Astrocyte (in vitro differentiated cells and primary cell): ENCODE results near the gene URM1. TPM values are rescaled to one million over a fixed set of nuclear protein-coding genes. Genes with fewer than 3 reads are reported as not detected.

Source experiments
- DNase-seq: peaks from one replicate; pipeline ENCODE4 v3.0.0-alpha.2; 2010; ENCODE audit warnings: low read depth
- FAIRE-seq: peaks from 2 replicates; lab custom pipeline; 2011; peaks lifted over from hg19 to GRCh38; lab: Jason Lieb, UNC
- H2AFZ ChIP-seq: 2 replicates; pipeline ENCODE4 v1.6.0; 2012; ENCODE audit warnings: low read depth, low read length, inconsistent platforms
- H3K27ac ChIP-seq: 2 replicates; pipeline ENCODE4 v1.5.1; 2011; ENCODE audit warnings: low read depth, low read length, inconsistent platforms
- H3K27me3 ChIP-seq: 2 replicates; pipeline ENCODE4 v1.6.0; 2011; ENCODE audit warnings: low read length, inconsistent platforms; ENCODE audit not compliant: insufficient read depth
- H3K36me3 ChIP-seq: 2 replicates; pipeline ENCODE4 v1.5.1; 2011; ENCODE audit warnings: low read length, inconsistent platforms; ENCODE audit not compliant: insufficient read depth
- H3K4me1 ChIP-seq: 2 replicates; pipeline ENCODE4 v1.5.1; 2011; ENCODE audit warnings: low read length, inconsistent platforms; ENCODE audit not compliant: insufficient read depth
- H3K4me2 ChIP-seq: 2 replicates; pipeline ENCODE4 v1.6.0; 2012; ENCODE audit warnings: low read length, inconsistent platforms
- H3K4me3 ChIP-seq: 2 replicates; pipeline ENCODE4 v1.5.1; 2011; ENCODE audit warnings: low read depth, mild to moderate bottlenecking, low read length, inconsistent platforms; ENCODE audit not compliant: insufficient read depth
- H3K79me2 ChIP-seq: 2 replicates; pipeline ENCODE4 v1.6.0; 2012; ENCODE audit warnings: mild to moderate bottlenecking, low read length, inconsistent platforms; ENCODE audit not compliant: insufficient read depth
- H3K9ac ChIP-seq: 2 replicates; pipeline ENCODE4 v1.6.0; 2012; ENCODE audit warnings: mild to moderate bottlenecking, low read length, inconsistent platforms
- H3K9me3 ChIP-seq: 2 replicates; pipeline ENCODE4 v1.5.1; 2012; ENCODE audit warnings: low read depth, mild to moderate bottlenecking, low read length, inconsistent platforms; ENCODE audit not compliant: insufficient read depth
- H4K20me1 ChIP-seq: 2 replicates; pipeline ENCODE4 v1.6.0; 2012; ENCODE audit warnings: low read length, inconsistent platforms; ENCODE audit not compliant: insufficient read depth
- H3K27ac Mint-ChIP-seq: one replicate; pipeline ENCODE4 v1.8.0; 2021; ENCODE audit warnings: mild to moderate bottlenecking, mixed read lengths; ENCODE audit not compliant: unreplicated experiment
- H3K27me3 Mint-ChIP-seq: one replicate; pipeline ENCODE4 v1.8.0; 2021; ENCODE audit warnings: low read depth, mixed read lengths; ENCODE audit not compliant: unreplicated experiment
- H3K36me3 Mint-ChIP-seq: one replicate; pipeline ENCODE4 v1.8.0; 2021; ENCODE audit warnings: low read depth, mixed read lengths; ENCODE audit not compliant: unreplicated experiment
- H3K4me1 Mint-ChIP-seq: one replicate; pipeline ENCODE4 v1.8.0; 2021; ENCODE audit warnings: low read depth, mixed read lengths; ENCODE audit not compliant: unreplicated experiment
- H3K4me3 Mint-ChIP-seq: one replicate; pipeline ENCODE4 v1.8.0; 2021; ENCODE audit warnings: mild to moderate bottlenecking, moderate library complexity, mixed read lengths; ENCODE audit not compliant: unreplicated experiment
- H3K9me3 Mint-ChIP-seq: one replicate; pipeline ENCODE4 v1.8.0; 2021; ENCODE audit warnings: mild to moderate bottlenecking, mixed read lengths; ENCODE audit not compliant: unreplicated experiment
- EZH2 ChIP-seq: IDR thresholded peaks from 2 replicates; pipeline ENCODE4 v1.6.1; 2012; ENCODE audit warnings: mild to moderate bottlenecking, low read length, inconsistent platforms; ENCODE audit not compliant: insufficient read depth
- total RNA-seq: library from RNA; stranded (reverse); gene quantifications from 2 replicates; pipeline ENCODE4 v1.2.1, GENCODE V29; 2021
- TF ChIP-seq, protein P1 (sequence below): IDR thresholded peaks from 2 replicates; pipeline ENCODE4 v1.5.1; 2011; ENCODE audit warnings: low read depth, mild to moderate bottlenecking, inconsistent platforms, low read length, moderate library complexity; ENCODE audit not compliant: insufficient read depth

Gene URM1
- total RNA-seq, 1 donor from 2014 or later, result 50.7 TPM

DNA sequence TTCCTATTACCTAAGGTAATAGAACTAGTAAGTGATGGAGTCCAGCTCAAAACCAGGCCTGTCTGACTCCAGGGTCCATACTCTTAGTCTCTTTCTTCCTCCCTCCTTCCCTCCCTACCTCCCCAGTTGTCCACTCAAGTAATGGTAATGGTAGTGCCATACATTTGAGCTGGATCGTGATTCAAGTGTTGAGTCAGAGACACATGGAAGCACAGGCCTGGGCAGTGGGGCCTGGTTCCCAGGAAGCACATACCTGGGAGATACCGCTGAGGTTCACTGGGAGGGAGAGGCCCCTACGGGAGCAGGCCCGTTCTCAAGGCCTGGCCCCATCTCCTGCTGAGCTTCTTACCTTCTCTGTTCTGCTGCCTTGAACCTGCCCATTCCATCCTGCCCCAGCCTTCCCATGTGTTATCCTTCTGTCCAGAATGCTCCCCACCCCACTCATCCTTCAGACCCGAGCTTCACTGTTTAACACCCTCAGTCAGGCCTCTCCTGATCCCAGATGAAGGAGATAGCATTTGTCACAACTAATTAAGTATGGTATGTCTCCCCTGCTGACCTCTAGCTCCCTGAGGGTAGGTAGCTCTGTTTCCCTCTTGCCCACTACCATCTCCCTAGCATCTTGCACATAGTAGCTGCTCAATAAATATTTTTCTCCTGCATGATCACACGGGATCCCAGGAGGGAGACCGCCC, 13.8 kb downstream of the URM1 start:
- Histone ChIP-seq H2AFZ (no peak overlapping the region), H3K4me2 (no peak overlapping the region), H3K36me3 (peaks cover 8% of the 10 kb centered on the region), H3K27me3 (no peaks in the 10 kb centered on the region), H3K4me1 (peaks cover 3% of the 10 kb centered on the region), H3K4me3 (no peak overlapping the region), H3K79me2 (no peaks in the 10 kb centered on the region), H3K9me3 (no peaks in the 10 kb centered on the region), H3K27ac (no peak overlapping the region), H3K9ac (no peak overlapping the region), H4K20me1 (peaks cover 70% of the 10 kb centered on the region)
- H3K9me3 Mint-ChIP-seq, result no peaks in the 10 kb centered on the region
- FAIRE-seq (no peak), DNase-seq (no peak)
- H3K4me1 Mint-ChIP-seq, result no peaks in the 10 kb centered on the region
- no peak overlapping the region for H3K4me3 Mint-ChIP-seq
- TF ChIP-seq, protein P1, sequence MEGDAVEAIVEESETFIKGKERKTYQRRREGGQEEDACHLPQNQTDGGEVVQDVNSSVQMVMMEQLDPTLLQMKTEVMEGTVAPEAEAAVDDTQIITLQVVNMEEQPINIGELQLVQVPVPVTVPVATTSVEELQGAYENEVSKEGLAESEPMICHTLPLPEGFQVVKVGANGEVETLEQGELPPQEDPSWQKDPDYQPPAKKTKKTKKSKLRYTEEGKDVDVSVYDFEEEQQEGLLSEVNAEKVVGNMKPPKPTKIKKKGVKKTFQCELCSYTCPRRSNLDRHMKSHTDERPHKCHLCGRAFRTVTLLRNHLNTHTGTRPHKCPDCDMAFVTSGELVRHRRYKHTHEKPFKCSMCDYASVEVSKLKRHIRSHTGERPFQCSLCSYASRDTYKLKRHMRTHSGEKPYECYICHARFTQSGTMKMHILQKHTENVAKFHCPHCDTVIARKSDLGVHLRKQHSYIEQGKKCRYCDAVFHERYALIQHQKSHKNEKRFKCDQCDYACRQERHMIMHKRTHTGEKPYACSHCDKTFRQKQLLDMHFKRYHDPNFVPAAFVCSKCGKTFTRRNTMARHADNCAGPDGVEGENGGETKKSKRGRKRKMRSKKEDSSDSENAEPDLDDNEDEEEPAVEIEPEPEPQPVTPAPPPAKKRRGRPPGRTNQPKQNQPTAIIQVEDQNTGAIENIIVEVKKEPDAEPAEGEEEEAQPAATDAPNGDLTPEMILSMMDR, result no peak
- H3K27ac Mint-ChIP-seq, result no peak overlapping the region
- peaks cover 23% of the 10 kb centered on the region for H3K36me3 Mint-ChIP-seq
- no peaks in the 10 kb centered on the region for H3K27me3 Mint-ChIP-seq

DNA sequence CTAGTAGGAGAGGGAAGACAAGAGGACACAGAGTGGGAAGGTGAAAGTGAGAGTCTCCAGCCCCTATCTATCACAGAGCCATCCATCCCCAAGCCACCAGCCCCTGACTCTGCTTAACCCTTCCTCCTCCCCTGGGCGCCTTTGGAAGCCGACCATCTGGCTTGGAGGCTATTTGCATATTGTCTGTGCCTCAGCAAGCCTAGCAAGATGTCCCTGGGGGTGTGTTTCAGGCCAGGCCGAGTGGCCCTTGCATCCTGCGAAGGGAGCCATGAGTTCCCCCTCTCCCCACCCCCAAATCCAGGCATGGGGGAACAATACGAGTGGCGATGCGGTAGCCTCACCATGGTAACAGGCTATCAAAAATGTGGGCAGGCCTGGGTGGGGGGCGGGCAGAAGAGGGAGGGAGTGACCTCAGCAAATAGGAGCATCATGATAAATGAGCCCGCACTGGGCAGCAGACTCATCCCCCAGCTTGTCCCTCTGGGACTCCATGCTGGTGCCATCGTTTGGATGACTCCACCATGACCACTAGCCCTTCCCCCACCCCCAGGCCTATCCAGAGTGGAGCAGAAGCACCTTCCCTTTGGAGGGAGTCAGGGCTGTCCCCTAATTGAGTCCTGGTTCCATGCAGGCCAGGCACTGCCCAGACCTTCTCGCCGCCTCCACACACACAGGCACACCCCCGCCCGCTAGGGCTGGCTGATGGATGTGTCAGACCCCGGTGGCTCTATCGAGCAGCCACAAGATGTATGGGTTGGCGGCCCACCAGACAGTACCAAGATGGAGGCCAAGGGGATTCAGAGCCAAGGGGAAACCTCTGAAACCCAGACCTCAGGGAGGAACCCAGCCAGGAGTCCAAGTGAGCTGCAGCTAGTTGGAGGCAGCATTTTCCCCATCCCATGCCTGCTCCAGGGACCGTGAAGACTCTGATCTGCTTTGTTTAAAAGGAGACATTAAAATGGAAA, 14.6 kb downstream of the URM1 start:
- H3K27me3 ChIP-seq, result peaks cover under 1% of the 10 kb centered on the region
- DNase-seq, result no peak
- H3K79me2 ChIP-seq, result no peaks in the 10 kb centered on the region
- H3K4me3 ChIP-seq, result no peak overlapping the region
- peaks cover 8% of the 10 kb centered on the region for H3K36me3 ChIP-seq
- Mint-ChIP-seq H3K36me3 (peaks cover 23% of the 10 kb centered on the region), H3K9me3 (no peaks in the 10 kb centered on the region), H3K27me3 (peaks cover 4% of the 10 kb centered on the region), H3K27ac (no peak overlapping the region), H3K4me1 (no peaks in the 10 kb centered on the region), H3K4me3 (no peak overlapping the region)
- TF ChIP-seq EZH2, result no peak
- TF ChIP-seq, protein P1, result no peak
- no peak overlapping the region for H3K27ac ChIP-seq
- H3K4me1 ChIP-seq, result peaks cover 3% of the 10 kb centered on the region
- H4K20me1 ChIP-seq, result peaks cover 77% of the 10 kb centered on the region
- no peak overlapping the region for H3K9ac ChIP-seq
- H2AFZ ChIP-seq, result no peak overlapping the region
- no peak overlapping the region for H3K4me2 ChIP-seq
- no peak for FAIRE-seq
- no peaks in the 10 kb centered on the region for H3K9me3 ChIP-seq
